ENCODE results near the gene FGB. TPM values are rescaled to one million over a fixed set of nuclear protein-coding genes. Genes with fewer than 3 reads are reported as not detected.

FGB gene
- not detected in 2 replicates for total RNA-seq

GRCh38 chr4:154562697-154563254 lies at the start of gene FGB:
Gene FGB (plus strand): TSS chr4:154563011. CDS start chr4:154563019, 8 bp downstream.

GRCh38 chr4:154549894-154550790 lies 12.7 kb upstream of the FGB start, which contains the start of gene PLRG1:
Gene PLRG1 (minus strand): TSS chr4:154550400. CDS start chr4:154550308, 92 bp downstream.

DNA sequence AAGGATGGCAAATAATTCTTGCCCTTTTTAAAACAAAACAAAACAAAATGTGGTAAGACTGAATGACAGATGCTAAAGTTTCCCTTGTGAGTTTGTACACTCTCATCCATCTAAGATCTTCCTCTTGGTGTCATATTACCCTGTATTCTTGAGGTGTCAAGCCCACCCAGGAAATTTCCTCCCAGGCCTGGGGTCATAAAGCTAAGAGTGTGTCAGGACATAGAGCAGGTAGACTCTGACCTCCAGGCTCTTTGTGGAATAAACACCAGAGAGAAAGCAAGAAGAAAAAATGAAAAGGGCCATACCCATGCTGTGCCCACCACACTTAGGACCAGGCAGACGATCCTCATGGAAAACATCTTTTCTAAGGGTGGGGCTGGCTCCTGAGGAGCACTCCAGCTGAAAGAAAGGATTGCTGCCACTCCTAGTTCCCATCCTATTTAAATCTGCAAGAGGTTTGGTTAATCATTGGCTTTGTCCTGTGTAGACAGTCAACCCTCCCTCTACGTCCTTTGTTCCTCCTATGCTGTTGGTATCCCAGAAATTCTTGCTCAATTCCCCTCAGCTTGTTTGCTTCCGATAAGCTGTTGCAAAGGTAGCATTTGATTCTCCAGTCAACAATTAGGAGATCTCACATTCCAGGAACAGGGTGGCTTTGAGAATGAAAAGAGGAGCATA lies 27.7 kb downstream of the FGB start, which contains the start of gene FGA:
Gene FGA (minus strand): TSS at position 414 of the 678 bp plus-strand sequence. CDS start 55 bp downstream, at position 359.

GRCh38 chr4:154612472-154613414 lies 49.9 kb downstream of the FGB start, which contains the start of gene FGG:
Gene FGG (minus strand): TSS chr4:154612656. CDS start chr4:154612609, 47 bp downstream.

Small RNA genes lying within 50 kb of the gene (small RNA-seq; reads per million reads assigned to genes)
- not detected for gene RNU6-1285P

Other genes with a start within 250 kb of the FGB start
- 0.11 and 0.13 TPM in 2 replicates for gene DCHS2, start 71.2 kb upstream of the FGB start, total RNA-seq
- 77.5 and 90.2 TPM in 2 replicates for gene PLRG1, start 12.6 kb upstream of the FGB start, total RNA-seq
- gene FGA, start 27.7 kb downstream of the FGB start, total RNA-seq, result not detected in 2 replicates
- 0.22 TPM in 1 of 2 replicates, not detected in the other for gene FGG, start 49.6 kb downstream of the FGB start, total RNA-seq
- 1.2 and 2.1 TPM in 2 replicates for gene LRAT, start 181.0 kb downstream of the FGB start, total RNA-seq
- gene RBM46, start 218.3 kb downstream of the FGB start, total RNA-seq, result under 0.01 and 0.32 TPM in 2 replicates

All from articular chondrocyte of knee joint (primary cell).